ENCODE results near the gene COMMD9.

The COMMD9 gene

DNA sequence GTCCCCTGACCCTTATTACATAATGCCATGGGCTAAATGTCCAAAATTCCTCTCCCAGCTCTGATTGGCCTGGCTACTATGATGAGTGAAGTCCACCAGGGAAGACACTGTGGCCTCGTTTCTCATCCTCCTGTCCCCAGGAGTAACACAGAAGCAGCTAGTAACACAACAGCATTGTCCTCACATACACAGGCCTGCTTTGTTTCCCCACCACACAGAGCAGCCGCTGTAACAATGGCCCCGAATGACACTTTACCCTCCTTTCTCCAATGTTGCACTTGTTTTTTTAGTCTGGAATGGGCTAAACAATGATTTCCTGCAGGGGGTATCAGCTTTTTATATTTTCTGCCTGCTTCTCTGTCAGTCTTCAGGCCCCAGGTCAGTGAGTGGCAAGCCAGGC, 6.7 kb upstream of the COMMD9 start, which contains the start of gene PRR5L:
PRR5L (plus strand) TSS at position 363 of the 400 bp plus-strand sequence. CDS start 104,834 bp downstream, outside the sequence.
- DNase-seq = no peak

DNA sequence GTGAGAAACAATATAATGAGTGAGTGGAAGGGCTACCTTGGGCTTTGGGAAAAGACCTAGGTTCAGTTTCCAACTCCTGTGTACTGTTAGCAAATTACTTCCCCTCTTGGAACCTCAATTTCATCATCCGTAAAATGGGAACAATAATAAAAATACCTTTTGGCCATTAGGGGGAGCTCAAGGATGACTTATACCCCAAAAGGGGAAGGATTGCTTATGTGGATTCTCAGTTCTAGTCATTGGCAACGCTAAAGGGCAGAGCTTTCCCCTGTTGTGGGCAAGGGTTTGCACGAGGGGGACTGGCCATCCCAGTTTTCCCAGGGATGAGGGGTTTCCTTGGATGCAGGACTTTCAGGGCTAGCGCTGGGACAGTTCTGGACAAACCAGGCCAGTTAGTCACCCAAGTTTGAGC, 3.1 kb upstream of the COMMD9 start:
- DNase-seq = peak; percentile 48

DNA sequence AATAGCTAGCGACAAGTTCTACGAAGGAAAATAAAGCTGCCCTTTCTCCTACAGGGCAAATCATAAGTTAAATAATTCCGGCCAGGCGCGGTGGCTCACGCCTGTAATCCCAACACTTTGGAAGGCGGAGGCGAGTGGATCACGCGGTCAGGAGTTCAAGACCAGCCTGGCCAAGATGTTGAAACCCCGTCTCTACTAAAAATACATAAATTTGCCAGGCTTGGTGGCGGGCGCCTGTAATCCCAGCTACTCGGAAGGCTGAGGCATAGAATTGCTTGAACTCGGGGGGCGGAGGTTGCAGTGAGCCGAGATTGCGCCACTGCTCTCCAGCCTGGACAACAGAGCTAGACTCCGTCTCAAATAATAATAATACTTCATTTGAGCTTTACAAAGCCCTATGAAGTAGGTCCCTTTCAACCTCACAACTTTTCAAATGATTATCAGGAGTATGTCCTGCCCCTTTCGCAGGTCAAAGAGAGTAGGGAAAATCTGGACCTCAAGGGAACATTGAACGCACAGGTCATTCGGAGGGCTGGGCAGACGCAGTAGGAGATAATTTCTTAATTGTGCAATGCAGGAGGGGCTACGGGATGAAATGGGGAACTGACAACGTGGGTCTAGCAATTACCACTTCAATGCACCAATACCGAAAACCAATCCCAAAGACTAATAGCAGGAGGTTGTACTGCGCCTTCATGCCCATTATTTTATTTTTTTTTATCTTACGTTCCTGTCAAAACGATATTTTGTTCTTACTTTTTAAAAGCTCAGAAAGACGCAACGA, 590 bp downstream of the COMMD9 start:
- DNase-seq = no peak

DNA sequence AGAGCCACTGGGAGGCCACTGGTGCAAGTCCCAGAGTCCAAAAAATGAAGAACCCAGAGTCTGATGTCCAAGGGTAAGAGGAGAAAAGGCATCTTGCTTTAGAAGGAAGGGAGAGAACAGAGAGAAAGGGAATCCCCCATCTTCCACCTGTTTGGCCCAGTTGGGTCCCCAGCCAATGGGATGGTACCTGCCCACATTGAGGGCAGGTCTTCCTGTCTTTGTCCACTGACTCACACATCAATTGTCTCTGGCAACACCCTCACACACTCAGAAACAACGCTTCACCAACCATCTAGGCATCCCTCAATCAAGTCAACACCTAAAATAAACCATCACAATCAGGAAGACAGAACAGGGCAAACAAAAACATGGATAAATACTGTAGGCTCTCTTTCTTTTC, 6.3 kb downstream of the COMMD9 start:
- no peak for DNase-seq

DNA sequence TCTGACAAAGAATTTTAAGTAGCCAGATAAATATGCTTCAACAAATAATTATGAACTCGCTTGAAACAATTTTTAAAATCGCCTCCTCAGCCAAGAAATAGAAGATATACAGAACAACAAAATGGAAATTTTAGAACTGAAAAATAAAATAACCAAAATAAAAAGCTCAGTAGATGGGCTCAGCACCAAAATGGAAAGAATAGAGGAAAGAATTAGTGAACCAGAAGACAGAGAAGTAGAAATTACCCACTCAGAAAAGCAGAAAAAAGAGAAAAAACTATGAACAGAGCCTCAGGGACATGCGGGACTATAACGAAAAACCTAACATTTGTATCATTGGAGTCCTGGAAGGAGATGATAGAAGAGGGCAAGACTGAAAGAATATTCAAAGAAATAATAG, 7.4 kb downstream of the COMMD9 start:
- DNase-seq = no peak

DNA sequence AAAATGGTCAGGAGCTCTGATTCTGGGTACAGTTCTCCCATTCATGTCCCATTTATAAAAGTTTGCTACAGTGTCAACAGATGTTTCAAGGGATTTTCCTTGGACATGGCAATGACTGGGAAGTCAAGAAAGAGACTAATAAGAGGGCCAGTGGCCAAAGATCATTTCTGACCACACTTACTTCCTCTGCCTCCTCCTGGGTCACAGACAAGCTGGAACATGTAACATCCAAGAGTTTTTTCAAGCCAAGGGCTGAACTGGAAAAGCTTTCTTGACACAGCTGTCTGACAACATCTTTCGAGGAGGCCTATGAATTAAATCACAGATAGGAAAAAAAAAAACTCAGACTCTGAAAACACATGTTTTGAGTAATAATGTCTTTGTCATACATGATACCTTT, 8.7 kb downstream of the COMMD9 start:
- no peak for DNase-seq

DNA sequence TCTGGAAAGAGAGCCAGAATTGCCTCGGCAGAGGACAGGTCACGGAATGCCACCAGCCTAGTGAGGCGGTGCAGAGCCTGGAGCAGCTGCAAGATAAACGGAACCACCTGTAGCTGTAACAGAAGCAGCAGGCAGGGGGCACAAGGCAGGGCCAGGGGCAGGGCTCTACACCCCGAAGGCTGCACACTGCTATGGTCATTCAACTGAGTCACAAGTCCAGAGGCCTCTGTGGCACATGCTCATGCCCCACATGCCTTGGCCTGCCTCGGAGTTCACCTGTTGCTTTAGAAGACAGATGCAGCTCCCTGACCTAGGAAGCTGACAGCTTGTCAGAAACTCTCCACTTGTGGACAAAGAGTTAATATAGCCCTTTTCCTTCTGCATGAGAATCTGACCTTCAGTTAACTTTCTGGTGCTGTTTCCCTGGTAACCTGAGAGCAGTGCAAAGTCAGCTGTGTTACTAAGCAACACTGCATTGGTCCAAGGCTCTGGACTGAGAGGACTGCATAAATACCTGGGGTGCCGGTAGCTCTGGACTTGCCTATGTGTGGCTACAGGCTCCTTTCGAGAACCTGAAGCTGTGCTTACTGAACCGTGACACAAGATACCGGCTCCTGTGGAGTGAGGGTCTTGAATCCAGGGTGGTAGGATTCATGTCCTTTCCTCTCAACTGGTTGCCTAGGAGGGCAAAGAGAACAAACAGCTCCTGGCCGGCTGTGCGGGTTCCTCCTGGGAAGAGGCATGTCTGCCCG, 10.5 kb downstream of the COMMD9 start:
- no peak for DNase-seq

DNA sequence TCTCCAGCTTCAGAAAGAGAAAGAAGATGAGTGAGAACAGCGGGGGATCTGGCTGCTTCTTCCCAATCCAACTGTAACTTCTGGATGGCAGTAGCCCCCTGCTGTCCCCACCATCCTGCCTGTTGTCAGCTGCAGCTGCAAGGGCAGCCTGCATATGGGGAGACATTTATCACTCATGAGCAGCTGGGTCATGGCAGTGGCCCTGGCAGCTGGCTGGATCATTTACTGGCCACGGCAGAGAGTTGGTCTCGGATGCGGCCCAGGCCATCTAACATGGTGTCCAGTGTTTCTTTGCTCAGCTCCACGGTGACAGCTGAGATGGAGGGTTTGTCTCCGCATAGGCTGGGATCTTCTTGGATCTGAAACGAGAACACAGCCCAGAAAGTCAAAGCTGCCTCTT, 14.8 kb downstream of the COMMD9 start:
- DNase-seq = no peak

DNA sequence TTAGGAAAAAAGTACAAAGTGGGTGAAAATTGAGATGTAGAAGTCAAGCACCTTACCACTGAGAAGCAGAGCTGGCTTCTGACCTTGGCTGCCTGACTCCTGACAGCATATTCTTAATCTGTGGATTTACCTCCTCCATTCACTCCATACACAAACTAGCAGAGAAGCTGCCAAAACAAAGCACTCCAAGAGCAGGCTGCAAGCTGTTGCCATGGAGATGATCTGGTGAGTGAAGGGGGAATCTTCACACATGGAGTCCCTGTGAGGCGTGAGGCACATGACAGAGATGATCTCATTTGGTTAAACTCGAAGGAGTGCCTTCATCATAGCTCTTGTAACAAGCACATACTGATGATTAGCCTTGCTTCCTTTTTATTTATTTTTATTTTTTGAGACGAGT, 16.1 kb downstream of the COMMD9 start:
- DNase-seq = no peak

DNA sequence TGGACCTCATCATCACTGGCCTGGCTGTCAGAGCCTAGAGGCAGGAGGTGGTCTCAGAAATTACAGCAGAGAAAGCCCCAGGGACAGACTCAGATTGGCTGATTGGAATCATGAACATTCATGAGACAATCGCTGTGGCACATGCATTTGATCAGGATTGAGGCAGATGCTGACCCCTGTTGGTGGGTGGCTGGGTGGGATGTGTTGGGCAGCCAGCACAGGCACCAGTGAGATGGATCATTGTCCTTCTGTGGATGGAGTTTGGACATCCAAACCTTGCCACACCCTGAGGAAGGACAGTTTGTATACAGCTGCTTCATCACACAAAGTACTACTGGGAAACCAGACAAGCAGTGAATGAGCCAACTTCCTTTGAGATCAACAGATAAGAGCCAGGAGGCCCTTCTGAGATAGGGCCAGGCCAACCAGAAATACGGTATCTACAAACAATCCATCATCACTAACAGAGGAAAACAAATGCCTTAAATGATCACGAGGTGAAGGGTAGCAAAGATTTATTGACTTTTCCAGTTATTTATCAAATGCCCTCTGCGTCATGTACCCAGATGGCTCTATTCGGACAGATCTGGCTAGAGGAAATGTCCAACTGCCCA, 17.3 kb downstream of the COMMD9 start:
- DNase-seq = no peak

DNA sequence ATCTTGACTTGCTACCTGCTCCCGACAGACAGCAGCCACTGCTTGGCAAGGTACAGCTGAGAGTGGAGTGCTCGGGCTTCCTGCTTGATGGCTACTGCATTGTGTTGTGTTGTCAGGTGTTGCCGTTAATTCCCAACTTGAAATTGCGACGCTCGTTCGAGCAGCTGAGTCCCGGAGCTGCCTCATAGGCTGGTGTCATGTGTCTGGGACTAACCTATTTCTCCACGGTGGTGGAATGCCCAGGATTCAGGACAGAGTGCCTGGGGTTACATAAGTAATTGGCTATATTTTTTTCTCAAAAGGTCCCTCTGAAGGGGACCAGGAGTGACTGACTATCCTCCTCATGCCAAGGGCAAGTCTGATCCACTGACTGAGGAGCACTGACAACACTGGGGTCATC, 18.5 kb downstream of the COMMD9 start:
- no peak for DNase-seq

DNA sequence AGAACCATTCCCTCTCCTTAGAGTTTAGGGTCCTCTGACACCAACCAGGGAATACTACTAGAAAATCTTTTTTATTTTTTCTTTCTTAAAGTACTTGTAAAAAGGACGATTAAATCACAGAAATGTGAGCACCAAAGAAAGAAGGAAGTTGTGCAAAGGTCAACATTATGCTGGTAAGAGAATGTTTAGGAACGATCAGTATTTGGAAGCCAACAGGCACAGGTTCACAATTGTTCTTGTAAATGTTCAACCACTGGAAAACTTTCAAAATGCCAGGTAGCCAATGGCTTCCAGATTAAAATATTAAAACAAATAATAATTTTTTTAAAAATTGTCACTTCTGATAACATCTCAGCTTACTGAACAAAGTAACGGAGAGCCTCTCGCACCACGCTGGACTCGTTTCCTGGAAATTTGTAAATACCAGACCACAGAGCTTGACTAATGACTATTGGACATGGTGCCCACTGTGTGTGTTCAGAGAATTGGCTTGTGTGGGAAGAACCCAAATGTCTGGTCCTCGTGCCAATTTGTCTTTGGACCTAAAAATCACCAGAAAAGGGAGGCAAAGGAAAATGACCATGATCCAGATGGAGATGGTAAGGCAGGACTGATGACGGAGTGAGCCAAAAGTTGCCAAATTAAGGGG, 20.8 kb downstream of the COMMD9 start:
- DNase-seq = no peak

DNA sequence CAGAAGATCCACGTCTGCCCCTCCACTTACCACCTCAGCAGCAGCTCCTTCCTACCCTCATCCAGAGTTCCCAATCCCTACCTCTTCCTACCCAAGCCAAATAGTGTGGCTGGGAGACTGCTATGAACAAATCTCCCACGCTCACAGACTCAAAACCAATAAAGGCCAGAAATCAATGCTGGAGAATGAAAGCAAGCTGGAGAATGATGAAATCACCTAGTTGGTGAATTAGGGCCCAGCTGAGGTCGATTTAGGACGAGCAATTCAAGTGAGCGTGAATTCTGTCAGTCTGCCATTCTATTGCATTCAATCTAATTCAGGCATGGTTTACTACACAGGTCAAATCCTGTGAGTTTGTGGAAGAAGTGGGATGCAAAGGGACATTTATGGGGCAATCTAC, 22.5 kb downstream of the COMMD9 start:
- DNase-seq = no peak

DNA sequence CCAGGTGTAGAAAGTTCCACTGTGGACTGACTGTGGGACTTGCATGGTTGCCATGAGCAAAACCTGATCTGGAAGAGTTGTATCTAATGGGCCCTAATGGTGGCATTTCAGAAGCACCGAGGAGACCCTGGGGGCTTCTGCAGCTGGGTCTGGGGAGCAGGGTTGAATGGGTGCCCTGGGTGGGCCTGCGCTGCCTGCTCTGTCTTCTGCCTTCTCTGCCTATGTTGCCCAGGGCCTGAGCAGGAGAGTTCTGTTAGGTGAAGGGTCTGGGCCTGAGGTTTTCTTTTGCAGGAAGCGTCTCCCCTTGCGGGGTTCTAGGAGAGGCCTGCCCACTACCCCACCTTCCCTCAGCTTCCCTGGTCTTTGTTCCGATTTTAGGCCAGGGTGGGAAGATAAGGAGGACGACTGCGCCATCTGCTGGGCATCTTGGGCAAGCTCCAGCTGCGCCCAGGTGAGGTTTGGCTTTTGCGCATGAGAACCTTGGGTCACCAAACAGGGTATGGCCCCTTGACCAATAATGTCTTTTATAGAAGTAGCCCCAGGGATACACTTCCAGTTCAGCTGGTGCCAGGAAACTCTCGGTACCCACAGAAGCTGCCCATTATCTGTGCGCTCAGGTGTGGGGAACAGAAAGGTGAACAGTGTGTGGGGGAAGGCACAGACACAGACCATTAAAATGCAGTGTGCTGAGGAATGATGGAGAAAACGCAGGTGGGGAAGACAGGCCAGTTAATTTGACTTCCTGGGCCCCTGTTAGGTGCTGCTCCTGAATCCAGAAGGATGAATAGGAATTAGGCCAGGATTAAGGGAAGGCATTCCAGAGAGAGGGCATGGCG, 23.2 kb downstream of the COMMD9 start:
- DNase-seq = peak; percentile 19

DNA sequence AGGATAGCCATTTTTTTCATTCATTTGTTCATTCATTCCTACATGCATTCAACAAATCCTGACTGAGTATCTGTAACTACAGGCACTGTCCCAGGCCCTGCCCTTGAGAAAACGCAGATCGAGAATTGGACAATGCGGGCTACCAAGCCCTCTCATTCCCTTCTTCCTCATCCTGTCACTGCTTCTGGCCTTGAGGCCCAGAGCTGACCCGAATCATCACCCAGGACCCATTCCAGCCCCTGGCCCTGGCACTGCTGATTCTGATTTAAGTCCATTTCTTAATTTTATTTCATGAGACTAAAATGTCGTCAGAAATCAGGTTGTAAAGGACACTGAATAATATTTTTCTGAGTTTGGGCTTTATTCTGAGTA, 24.3 kb downstream of the COMMD9 start:
- no peak for DNase-seq

DNA sequence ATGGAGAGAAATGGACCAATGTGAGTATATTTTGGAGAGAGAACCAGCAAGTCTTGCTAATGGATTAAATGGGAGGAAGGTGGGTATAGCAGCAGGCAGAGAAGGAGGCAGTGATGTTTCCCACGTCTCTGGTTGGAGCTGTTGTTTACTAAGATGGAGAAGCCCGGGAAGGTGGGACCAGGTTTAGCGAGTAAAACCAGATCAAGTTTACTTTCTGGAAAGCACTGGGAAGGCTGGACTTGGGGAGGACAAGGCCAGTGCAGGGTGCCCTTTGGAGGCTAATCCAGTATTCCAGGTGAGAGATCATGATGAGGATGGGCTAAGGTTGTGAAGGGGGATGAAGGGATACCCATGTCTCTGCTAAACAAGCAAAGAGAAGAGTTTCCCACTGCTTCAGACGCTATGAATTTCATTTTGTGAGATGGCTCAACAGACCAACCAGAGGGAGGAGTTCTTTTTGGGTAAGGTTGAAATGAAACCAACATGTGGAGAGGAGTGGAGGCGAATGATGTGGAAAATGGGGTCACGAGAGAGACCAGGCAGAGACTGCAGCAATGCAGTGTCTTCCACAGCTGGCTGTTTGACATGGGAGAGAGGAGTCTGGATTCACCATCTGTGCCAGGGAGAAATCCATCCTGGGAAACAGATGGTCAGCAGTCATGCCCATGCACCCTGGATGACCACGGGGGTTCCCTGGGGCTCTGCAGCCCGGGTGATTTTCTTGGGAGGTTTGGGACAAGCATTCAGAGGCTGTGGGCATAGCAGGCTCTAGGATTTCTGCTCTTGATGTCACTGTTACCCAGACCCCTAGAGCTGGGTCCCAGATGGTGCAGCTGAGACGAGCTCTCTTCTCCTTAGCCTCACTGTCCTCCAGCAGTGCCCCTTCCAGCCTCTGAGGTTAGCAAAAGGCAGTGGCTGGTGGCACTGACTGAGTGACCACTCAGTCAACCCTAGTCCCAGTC, 24.9 kb downstream of the COMMD9 start:
- DNase-seq = no peak

DNA sequence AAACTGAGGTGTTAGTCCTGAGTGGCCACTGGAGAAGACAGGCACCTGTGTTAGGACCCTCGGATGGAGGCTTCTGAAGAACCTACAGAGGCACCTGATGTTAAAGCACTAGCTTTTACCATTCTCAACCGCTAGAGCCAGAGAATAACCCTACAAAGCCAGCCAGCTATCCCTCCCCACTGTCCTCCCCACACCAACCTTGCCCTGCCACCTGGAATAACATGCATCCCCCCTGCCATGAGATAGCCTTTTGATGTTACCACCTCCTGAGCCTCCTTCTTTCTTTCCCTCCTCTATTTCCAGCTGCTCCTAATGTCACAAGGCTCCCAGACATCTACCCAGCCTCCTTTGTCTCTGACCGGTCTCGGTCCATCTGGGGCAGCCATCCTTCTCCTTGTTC, 28.1 kb downstream of the COMMD9 start:
- DNase-seq = no peak

DNA sequence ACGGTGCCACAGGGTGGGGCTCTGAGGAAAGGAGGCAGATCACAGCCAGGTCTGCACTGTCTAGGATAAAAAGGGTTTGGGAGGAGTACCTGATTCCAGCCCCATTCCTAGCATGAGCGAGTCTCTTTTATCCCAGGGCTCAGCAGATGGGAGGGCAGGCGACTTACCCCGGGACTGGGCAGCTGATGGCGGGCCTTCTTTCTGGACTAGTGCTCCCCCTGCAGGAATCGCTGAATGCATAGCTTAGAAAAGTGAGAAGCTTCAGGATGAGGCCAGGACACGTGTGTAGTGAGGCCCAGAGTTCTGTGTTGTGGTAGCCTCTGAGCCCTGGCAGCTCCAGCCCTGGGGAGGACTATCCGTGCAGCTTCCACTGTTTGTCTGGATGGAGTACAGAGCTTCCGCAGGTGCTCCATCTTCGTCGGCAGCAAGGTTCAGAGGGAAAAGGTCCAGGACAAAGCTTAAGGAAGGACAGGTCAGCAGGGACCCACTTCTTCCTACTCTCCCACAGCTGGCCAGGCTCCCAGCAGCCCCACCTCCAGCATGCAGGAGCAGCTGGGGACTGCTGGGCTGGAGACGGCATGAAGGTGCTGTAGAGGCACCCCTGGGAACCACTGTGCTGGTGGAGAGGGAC, 30.4 kb downstream of the COMMD9 start:
- DNase-seq = no peak

DNA sequence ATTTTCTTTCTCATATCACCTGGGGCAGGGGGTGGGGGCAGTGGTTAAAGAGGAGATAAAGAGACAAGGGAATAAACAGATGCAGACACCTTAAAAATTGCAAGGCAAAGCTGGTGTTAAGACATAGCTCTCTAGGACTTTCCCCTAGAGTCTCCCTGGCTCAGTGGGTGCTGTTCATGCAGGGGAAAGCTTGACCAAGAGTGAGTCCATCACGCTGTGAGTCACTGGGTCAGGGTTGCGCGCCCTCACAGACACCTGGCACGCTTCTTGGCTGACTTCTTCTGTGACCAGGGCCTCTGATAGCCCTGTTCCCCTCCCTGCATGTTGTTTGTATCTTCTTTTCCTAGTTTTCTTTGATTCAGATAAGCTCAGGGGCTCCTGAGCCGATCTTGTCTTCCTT, 31.9 kb downstream of the COMMD9 start:
- DNase-seq = no peak

DNA sequence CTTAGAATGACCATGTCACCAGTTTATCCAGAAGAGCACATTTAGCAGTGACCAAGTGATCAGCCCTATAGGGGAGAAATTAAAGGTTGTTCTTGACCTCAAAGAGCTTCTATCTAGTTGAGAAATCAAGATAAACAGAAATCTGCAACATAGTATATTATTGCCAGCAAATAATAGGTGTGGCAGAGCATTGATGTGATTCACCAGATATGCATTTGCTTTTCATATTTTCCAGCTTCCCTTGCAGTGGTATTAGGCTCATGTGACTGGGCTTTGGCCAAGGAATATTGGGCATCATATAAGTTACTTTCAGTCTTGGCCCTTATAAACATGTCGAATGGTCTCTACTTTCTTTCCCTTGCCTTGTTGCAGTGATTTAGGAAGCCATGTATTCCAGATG, 34.5 kb downstream of the COMMD9 start:
- no peak for DNase-seq

DNA sequence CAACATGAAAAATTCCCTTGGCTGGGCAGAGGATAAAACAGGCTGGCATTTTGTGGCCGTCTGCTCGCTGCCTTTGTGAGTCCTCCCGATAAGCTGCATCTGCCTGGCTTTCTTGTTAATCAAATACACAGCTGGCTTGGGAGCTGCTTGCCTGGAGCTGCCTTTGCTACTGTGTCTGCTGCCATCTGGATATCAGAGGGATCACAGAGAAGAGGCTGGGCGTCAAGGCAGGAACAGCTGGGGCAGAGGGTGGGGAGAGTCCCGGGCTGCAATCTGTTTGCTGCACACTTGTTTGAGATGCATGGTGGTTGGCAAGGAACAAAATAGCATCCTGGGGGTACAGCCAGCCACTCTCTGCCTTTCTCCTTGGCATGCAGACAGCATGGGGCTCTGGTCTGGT, 36.0 kb downstream of the COMMD9 start:
- DNase-seq = no peak
